ENCODE measurements around the gene CORO2B.

The CORO2B gene

DNA sequence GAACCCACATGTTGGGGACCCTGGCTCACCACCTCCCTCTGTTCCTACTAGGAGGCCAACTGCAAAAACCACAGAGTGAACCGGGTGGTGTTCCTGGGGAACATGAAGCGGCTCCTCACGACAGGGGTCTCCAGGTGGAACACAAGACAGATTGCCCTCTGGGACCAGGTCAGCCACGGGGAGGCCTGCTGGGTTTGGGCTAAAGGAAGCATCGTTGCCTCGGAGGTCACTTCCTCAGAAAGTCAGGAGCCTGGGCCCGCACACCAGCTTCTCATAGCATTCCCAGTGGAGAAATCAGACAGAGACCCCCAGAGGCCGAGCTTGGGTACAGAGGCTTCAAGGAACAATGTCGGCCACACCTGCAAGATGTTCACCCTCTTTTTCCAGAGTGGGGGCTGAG, 135.1 kb downstream of the CORO2B start:
- TF ChIP-seq BACH2 (CRISPR knock-in tag; IDR thresholded peaks at IDR 0.05; ENCODE audit: borderline replicate concordance) (no peak), CSDC2 (CRISPR knock-in tag; IDR thresholded peaks at IDR 0.05) (no peak), RARB (CRISPR knock-in tag; IDR thresholded peaks at IDR 0.05) (no peak), ESRRG (CRISPR knock-in tag; IDR thresholded peaks at IDR 0.05) (no peak)
- TF ChIP-seq, protein P1, sequence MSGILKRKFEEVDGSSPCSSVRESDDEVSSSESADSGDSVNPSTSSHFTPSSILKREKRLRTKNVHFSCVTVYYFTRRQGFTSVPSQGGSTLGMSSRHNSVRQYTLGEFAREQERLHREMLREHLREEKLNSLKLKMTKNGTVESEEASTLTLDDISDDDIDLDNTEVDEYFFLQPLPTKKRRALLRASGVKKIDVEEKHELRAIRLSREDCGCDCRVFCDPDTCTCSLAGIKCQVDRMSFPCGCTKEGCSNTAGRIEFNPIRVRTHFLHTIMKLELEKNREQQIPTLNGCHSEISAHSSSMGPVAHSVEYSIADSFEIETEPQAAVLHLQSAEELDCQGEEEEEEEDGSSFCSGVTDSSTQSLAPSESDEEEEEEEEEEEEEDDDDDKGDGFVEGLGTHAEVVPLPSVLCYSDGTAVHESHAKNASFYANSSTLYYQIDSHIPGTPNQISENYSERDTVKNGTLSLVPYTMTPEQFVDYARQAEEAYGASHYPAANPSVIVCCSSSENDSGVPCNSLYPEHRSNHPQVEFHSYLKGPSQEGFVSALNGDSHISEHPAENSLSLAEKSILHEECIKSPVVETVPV (CRISPR knock-in tag; IDR thresholded peaks at IDR 0.05) = no peak
- no peak for ATAC-seq

DNA sequence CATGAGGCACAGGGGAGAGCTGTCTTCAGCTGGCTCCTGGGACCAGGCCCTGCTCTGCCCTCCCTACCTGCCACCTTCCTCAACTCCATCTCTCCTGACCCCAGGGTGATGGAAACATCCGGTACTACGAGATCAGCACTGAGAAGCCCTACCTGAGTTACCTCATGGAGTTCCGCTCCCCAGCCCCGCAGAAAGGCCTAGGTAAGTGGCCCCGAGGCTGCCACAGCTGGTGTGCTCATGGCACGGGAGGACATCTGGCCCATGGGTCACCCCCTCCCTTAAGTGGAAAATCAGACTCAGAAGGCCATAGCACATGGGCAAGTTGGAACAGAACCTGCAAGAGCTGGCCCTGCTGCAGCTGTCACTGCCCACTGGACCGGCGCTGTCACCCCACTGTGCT, 136.3 kb downstream of the CORO2B start:
- TF ChIP-seq ZFP30 (CRISPR knock-in tag; IDR thresholded peaks at IDR 0.05) (no peak), ESRRG (CRISPR knock-in tag; IDR thresholded peaks at IDR 0.05) (no peak), ZC3H10 (CRISPR knock-in tag; IDR thresholded peaks at IDR 0.05) (no peak), TOX (CRISPR knock-in tag; IDR thresholded peaks at IDR 0.05; ENCODE audit: borderline replicate concordance) (no peak), CSDC2 (CRISPR knock-in tag; IDR thresholded peaks at IDR 0.05) (no peak), RARB (CRISPR knock-in tag; IDR thresholded peaks at IDR 0.05) (no peak), TCF4 (CRISPR knock-in tag; IDR thresholded peaks at IDR 0.05; ENCODE audit: borderline replicate concordance) (no peak), BACH2 (CRISPR knock-in tag; IDR thresholded peaks at IDR 0.05; ENCODE audit: borderline replicate concordance) (no peak), ZNF70 (CRISPR knock-in tag; IDR thresholded peaks at IDR 0.05) (no peak), ZFP3 (CRISPR knock-in tag; IDR thresholded peaks at IDR 0.05) (no peak), GLIS3 (CRISPR knock-in tag; IDR thresholded peaks at IDR 0.05) (no peak), ZNF565 (CRISPR knock-in tag; conservative IDR thresholded peaks at IDR 0.05; ENCODE audit: low read depth) (no peak), SNAI2 (CRISPR knock-in tag; IDR thresholded peaks at IDR 0.05) (no peak), ISL1 (CRISPR knock-in tag; IDR thresholded peaks at IDR 0.05) (no peak), ZNF8 (CRISPR knock-in tag; IDR thresholded peaks at IDR 0.05) (no peak), ARNTL (CRISPR knock-in tag; IDR thresholded peaks at IDR 0.05; ENCODE audit: borderline replicate concordance, low read depth) (no peak), PPARA (CRISPR knock-in tag; IDR thresholded peaks at IDR 0.05; ENCODE audit: borderline replicate concordance) (no peak)
- TF ChIP-seq, protein P2, sequence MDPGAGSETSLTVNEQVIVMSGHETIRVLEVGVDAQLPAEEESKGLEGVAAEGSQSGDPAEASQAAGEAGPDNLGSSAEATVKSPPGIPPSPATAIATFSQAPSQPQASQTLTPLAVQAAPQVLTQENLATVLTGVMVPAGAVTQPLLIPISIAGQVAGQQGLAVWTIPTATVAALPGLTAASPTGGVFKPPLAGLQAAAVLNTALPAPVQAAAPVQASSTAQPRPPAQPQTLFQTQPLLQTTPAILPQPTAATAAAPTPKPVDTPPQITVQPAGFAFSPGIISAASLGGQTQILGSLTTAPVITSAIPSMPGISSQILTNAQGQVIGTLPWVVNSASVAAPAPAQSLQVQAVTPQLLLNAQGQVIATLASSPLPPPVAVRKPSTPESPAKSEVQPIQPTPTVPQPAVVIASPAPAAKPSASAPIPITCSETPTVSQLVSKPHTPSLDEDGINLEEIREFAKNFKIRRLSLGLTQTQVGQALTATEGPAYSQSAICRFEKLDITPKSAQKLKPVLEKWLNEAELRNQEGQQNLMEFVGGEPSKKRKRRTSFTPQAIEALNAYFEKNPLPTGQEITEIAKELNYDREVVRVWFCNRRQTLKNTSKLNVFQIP (CRISPR knock-in tag; IDR thresholded peaks at IDR 0.05; ENCODE audit: borderline replicate concordance, low read depth) = no peak
- TF ChIP-seq, protein P3, sequence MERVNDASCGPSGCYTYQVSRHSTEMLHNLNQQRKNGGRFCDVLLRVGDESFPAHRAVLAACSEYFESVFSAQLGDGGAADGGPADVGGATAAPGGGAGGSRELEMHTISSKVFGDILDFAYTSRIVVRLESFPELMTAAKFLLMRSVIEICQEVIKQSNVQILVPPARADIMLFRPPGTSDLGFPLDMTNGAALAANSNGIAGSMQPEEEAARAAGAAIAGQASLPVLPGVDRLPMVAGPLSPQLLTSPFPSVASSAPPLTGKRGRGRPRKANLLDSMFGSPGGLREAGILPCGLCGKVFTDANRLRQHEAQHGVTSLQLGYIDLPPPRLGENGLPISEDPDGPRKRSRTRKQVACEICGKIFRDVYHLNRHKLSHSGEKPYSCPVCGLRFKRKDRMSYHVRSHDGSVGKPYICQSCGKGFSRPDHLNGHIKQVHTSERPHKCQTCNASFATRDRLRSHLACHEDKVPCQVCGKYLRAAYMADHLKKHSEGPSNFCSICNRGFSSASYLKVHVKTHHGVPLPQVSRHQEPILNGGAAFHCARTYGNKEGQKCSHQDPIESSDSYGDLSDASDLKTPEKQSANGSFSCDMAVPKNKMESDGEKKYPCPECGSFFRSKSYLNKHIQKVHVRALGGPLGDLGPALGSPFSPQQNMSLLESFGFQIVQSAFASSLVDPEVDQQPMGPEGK (CRISPR knock-in tag; IDR thresholded peaks at IDR 0.05; ENCODE audit: borderline replicate concordance) = no peak
- ATAC-seq = no peak

DNA sequence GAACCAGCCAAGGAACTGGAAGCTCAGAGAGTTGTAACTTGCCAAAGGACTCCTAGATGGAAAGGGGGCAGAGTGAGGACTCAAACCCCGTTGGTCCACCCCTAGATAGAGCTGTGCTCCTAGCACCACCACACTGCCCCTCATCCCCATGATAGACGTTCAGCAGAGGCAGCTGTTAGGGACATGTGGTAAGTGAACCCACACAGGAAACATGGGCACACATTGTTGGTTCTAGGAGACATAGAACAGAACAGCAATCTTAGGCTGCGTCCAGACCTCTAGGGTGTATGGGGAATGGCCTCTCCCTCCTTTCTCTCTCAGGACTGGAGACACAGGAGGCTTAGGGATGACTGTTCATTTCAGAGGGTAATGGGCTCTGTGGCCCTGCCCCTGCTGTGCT, 139.2 kb downstream of the CORO2B start:
- TF ChIP-seq ZC3H10 (CRISPR knock-in tag; IDR thresholded peaks at IDR 0.05) = no peak
- no peak for ATAC-seq

DNA sequence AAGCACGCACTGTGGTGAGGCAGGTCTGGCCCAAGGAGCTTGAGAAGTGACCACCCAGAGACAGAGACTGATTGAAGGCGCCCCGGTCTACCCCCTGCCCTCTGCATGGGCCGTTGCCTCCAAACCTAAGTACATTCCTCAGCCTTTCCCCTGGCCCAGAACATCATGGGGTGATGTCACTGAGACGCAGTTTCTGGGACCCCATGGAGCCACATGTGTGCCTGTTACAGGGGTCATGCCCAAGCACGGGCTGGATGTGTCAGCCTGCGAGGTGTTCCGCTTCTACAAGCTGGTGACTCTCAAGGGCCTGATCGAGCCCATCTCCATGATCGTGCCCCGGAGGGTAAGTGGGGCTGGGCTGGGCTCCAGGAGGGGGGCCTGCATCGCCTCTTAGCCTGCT, 139.7 kb downstream of the CORO2B start:
- ATAC-seq = no peak
- TF ChIP-seq, protein P2 (CRISPR knock-in tag; IDR thresholded peaks at IDR 0.05; ENCODE audit: borderline replicate concordance, low read depth) = no peak
- TF ChIP-seq GLIS3 (CRISPR knock-in tag; IDR thresholded peaks at IDR 0.05) = no peak
- TF ChIP-seq ZC3H10 (CRISPR knock-in tag; IDR thresholded peaks at IDR 0.05) = no peak
- no peak for TF ChIP-seq CSDC2 (CRISPR knock-in tag; IDR thresholded peaks at IDR 0.05)
- TF ChIP-seq, protein P4, sequence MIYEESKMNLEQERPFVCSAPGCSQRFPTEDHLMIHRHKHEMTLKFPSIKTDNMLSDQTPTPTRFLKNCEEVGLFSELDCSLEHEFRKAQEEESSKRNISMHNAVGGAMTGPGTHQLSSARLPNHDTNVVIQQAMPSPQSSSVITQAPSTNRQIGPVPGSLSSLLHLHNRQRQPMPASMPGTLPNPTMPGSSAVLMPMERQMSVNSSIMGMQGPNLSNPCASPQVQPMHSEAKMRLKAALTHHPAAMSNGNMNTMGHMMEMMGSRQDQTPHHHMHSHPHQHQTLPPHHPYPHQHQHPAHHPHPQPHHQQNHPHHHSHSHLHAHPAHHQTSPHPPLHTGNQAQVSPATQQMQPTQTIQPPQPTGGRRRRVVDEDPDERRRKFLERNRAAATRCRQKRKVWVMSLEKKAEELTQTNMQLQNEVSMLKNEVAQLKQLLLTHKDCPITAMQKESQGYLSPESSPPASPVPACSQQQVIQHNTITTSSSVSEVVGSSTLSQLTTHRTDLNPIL (CRISPR knock-in tag; IDR thresholded peaks at IDR 0.05; ENCODE audit: low read depth) = no peak
- TF ChIP-seq, protein P3 (CRISPR knock-in tag; IDR thresholded peaks at IDR 0.05; ENCODE audit: borderline replicate concordance) = no peak
- no peak for TF ChIP-seq TCF4 (CRISPR knock-in tag; IDR thresholded peaks at IDR 0.05; ENCODE audit: borderline replicate concordance)
- no peak for TF ChIP-seq BACH2 (CRISPR knock-in tag; IDR thresholded peaks at IDR 0.05; ENCODE audit: borderline replicate concordance)
- TF ChIP-seq ZNF70 (CRISPR knock-in tag; IDR thresholded peaks at IDR 0.05) = no peak
- TF ChIP-seq ZFP3 (CRISPR knock-in tag; IDR thresholded peaks at IDR 0.05) = no peak
- no peak for TF ChIP-seq ESRRG (CRISPR knock-in tag; IDR thresholded peaks at IDR 0.05)
- no peak for TF ChIP-seq ARNTL (CRISPR knock-in tag; IDR thresholded peaks at IDR 0.05; ENCODE audit: borderline replicate concordance, low read depth)
- TF ChIP-seq, protein P1 (CRISPR knock-in tag; IDR thresholded peaks at IDR 0.05) = no peak
- TF ChIP-seq ISL1 (CRISPR knock-in tag; IDR thresholded peaks at IDR 0.05) = no peak
- TF ChIP-seq RARB (CRISPR knock-in tag; IDR thresholded peaks at IDR 0.05) = no peak
- TF ChIP-seq ZNF565 (CRISPR knock-in tag; conservative IDR thresholded peaks at IDR 0.05; ENCODE audit: low read depth) = no peak
- TF ChIP-seq ZNF8 (CRISPR knock-in tag; IDR thresholded peaks at IDR 0.05) = no peak

All from SK-N-SH treated with all-trans-retinoic acid at 6 μM for 48 hours (cell line).